ENCODE measurements around the gene RCOR1. TPM values are rescaled to one million over a fixed set of nuclear protein-coding genes. Genes with fewer than 3 reads are reported as not detected.

Gene RCOR1
- 22.3 to 32.2 TPM (median 28.5 TPM) in 5 replicates for total RNA-seq (2022; extraction: Qiagen RNA extraction; ENCODE audit: low read depth)

DNA sequence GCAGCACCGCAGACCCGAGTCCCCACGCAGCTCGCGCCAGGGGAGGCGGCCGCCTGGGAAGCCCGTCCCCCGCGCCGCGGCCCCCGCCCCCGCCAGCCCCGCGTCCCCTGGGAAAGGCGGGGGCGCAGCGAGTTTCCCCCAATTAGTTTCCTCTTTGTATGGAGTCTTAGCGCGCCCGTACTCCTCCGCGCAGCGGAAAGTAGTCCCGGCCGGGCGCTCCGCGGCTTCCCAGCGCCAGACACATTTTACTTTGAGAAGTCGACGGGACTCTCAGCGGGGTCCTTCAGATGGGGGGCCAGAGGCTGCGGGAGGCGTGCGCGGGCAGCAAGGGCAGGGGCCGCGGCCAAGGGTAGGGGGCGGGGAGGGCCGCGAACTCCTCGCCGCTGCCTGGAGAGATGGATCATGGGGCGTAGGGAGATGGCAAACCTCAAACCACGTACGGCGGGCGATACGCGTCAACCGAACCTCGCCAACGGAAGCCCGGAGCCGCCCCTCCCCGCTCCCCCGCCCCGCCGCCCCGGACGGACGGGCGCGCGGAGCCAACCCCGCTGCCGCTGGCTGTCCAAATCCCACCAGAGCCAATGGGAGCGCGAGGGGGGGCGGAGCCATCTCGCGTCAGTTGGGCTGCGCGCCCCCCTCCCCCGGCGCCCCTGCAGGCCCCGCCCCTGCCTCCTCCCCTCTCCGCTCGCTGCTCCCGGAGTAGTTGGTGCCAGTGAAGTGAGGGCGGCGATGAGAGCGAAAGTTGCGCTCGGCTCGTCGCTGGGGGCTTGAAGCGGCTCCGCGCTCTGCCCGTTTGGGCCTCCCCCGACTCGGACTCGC, at the start of gene RCOR1:
RCOR1 (plus strand) TSS at position 706 of the 819 bp plus-strand sequence. CDS start 238 bp downstream, outside the sequence.

DNA sequence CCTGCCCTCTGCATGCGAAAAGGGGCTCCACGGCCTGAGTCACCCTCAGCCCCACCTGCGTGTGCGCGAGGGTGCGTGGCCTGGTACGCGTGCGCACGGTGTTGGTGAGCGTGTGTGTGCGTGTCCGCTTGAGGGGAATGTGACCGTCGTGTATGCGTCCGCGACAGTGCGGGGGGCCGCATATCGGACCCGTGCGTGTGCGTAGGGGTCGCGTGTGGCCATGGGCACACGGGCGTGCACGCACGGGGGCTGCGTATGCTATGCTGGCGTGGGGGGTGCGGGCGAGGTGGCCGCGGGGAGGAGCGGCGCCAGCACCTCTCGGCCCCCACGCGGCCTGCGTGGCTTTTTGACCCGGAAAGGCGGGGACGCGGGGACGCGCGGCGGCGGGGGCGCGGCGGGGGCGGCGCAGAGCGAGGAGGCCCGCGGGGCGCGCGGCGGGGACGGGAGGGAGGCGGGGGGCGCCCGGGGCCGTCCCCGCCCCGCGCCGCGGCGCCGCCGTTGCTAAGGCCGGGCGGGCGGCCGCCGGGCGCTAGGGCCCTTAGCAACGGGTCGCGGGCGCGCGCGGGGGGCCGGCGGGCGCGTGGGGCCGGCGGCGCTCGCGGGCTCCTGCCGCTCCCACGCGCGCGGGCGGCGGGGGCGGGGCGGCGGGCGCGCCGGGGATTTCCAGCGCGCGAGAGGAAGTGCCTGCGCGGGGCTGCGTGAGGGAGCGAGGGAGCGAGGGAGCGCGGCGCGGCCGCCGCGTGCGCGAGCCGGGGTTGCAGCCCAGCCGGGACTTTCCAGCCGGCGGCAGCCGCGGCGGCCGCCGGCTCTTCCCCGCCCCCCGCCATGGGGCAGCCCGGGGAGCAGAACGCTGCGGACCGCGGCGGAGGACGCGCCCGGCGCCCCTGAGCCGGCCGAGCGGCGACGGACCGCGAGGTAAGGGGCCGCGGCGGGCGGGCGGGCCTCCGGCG, 184.6 kb downstream of the RCOR1 start, which contains the start of gene TRAF3:
TRAF3 (plus strand) TSS at position 689 of the 950 bp plus-strand sequence. CDS start 92,753 bp downstream, outside the sequence.

Other genes starting within 250 kb of the RCOR1 start
- gene CINP, start 229.8 kb upstream of the RCOR1 start, total RNA-seq (2022; extraction: Qiagen RNA extraction; ENCODE audit: low read depth): 55.3 to 61.7 TPM (median 57.3 TPM) in 5 replicates
- 6.7 to 9.6 TPM (median 8.3 TPM) in 5 replicates for gene TECPR2, start 229.7 kb upstream of the RCOR1 start, total RNA-seq (2022; extraction: Qiagen RNA extraction; ENCODE audit: low read depth)
- gene ANKRD9, start 82.9 kb upstream of the RCOR1 start, total RNA-seq (2022; extraction: Qiagen RNA extraction; ENCODE audit: low read depth): 4.7 to 10.7 TPM (median 8.9 TPM) in 5 replicates
- gene TRAF3, start 184.8 kb downstream of the RCOR1 start, total RNA-seq (2022; extraction: Qiagen RNA extraction; ENCODE audit: low read depth): 21.5 to 32.1 TPM (median 28.5 TPM) in 5 replicates